GM19372 (cell line): Measurements from ENCODE around the gene AK8.

ENCODE experiments used
- ATAC-seq: cut with Tn5 transposase; IDR thresholded peaks from one replicate; pipeline ENCODE4 v1.9.1; 2021; ENCODE audit warnings: mild to moderate bottlenecking, low read depth, moderate library complexity; ENCODE audit not compliant: unreplicated experiment

Gene AK8

DNA sequence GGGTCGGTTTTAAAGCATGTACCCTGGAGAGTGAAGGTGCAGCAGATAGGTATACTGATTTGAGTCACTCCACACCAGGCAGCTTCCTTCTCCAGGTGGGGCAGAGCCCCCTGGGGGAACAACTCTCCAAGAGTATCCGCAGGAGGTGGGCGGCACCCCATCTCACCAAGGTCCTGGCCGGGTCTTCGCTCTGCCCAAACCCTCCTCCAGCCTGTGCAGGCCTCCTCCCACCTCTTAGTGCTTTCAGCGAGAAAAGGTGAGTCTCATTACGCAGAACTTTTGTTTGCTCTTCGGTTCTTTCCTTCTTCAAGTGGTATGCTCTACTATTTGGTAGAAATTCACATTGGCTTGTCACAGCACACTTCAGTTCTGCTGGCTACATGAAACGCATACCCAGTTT is 14.3 kb upstream of the AK8 start:
- no peak for ATAC-seq

DNA sequence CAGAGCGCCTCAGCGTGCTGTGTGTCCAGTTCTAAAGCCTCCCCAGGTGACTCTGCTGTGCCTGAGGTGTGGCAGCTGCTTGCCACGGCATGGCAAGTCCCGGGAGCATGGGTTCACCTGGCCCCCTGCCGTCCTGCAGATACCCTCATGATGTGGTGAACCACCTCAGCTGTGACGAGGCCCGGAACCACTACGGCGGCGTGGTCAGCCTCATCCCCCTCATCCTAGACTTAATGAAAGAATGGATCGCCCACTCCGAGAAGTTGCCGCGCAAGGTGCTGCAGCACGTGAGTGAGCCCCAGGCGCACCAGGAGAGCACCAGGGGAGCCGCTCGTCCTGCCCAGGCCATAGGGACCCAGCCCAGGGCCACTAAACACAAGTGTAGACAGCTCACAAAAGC is 10.1 kb upstream of the AK8 start:
- ATAC-seq = no peak

DNA sequence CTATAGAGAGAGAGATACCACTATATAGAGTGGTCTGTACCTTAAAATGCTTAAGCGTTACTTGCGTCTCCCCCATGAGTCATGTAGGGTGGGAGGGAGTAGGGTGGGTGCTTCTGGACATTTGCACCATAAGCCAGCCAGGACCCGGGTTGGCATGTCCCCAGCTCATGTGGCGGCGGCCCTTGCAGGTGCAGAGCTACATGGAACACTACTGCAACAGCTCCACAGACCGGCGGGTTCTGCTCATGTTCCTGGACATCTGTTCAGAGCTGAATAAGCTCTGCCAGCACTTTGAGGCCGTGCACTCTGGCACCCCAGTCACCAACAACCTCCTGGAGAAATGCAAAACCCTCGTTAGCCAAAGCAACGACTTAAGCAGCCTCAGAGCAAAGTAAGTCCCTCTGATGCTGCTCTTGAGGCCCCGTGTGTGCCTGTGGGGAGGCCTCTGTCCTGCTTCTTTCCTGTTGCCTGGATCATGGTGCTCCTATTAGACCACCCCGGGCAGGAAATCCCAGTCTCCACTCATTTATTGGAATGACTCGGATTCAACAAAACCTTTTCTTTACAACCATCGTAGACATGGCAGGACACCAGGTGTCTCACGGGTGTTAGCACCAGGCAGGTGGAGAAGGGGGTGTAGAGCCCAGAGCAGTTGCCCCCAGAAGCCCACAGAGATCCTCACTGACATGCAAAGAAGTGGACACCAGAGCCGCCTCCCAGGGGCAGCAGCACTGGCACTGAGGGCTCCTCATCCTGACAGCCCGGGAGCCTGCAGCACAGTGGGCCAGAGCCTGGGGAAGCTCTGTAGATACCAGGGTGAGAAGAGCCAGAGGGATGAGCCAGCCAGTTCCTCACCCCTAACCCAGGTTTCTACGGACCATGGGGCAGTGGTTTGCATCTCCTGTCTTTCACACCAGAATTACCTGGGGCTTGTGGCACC is 9.4 kb upstream of the AK8 start:
- no peak for ATAC-seq

DNA sequence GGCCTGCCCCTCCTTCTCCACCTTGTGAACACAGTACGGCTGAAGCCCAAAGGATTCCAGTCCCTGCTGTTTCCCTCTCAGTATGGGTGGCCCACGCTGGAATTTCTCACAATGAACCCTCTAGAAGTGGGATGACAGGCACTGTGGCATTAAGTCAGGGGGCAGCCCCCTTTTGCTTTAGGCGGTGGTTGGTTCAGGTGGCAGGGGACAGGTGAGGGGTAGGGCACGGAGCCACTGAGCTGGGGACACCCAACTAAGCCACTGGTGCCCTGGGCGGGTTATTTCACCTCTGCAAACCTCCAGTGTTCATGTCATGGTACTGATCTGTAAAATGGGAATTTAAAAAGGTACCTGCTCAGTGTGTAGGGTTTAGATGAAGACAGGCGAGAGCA is 8.2 kb upstream of the AK8 start:
- no peak for ATAC-seq

DNA sequence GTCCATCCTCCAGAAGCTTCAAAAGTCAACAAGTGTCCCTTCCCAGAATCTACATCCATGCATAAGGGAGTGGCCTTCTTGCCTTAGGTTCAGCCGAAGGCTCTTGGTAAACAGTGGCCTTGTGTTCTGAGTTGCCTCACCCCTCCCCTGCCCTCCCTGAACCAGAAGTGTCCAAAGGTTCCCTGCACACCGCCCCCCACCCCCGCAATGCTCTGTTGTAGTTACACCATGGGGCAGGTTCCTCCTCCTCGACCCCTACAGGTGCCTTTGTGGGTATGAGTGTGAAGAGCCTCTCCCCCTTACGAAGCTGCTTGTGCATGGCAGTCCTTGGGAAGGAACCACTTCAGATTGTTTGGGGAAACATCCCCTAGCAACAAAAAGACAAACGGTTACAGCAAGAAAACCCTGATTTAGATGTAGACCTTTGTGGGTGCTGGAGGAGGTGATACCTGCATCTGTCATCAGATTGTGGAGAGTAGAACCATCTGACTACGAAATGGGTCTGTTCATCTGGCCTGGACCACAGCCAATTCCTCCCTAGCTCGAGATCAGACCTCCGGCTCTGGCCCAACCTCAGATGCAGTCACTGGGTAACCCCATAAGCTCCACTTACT is 7.7 kb upstream of the AK8 start:
- ATAC-seq = no peak

DNA sequence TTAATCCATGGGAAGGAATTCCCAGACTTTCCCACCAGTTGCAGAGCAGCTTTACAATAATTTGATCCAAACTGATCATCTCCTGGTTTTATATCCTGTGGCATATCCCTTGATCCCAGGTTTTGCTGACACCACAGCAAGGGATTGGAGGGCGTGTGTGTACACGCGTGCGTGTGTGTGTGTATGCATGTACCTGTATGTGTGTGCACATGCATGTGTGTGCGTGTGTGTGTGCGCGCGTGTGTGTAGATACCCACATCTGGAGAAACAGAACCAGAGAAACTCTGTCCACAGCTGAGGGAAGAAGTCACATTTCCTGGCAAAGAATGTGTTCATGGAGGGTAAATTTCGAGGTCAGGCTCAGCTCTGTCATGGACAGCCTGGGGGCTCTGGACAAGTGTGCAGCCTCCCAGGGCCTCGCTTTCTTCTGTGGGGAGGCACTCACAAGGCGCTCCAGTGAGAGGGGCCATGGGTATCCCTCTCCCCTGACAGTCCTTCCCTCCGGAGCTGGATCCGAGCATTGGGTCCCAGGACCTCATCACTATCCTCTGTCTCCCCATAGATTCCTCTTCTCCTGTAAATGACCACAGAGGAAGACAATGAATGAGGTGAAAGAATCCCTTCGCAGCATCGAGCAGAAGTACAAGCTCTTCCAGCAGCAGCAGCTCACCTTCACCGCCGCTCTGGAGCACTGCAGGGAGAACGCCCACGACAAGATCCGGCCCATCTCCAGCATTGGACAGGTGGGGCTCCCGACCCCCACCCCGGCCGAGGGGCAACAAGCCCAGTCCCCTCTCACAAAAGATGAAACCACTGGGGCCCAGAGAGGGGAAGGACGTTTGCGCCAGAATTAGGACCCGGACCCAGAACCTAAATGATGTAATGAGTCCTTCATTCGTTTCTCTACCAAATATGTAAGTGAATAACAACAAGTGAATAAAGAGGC is 5.5 kb upstream of the AK8 start:
- no peak for ATAC-seq

DNA sequence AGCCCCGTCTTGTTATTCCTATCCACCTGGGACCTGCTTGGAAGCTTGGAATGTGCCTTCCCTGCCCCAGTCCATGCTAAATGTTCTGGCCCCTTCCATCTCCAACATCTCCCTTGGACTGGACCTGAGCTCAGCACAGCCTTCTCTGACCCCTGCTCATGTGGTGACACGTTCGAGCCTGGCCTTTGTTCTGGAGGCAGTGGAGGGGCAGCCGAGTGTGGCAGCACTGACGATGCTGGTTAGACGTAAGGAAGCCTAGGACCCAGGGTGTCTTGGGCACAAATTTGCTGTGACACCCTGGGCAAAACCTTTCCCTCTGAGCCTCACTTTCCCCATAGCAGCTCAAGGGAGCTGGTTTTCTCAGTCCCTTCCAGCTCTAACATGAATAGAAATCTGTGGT is 4.5 kb upstream of the AK8 start:
- ATAC-seq = no peak

DNA sequence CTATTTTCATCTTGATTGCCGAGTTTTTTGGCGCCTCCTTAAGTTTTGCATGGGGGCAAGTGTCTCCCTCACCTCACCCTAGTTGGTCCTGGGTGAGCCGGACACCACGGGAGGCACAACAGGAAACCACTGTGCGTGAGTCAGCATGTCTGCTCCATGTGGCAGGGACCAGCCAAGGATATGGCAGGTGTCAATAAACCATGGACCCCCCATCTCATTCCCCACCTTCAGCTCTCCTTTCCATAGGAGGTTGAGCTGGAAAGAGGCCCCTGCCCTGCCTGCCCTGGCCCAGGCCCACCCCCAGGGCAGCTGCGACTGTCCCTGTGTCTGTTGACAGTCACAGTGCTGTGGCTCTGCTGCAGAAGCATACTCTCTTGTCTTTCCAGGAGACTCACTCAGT is 3.7 kb upstream of the AK8 start:
- no peak for ATAC-seq

DNA sequence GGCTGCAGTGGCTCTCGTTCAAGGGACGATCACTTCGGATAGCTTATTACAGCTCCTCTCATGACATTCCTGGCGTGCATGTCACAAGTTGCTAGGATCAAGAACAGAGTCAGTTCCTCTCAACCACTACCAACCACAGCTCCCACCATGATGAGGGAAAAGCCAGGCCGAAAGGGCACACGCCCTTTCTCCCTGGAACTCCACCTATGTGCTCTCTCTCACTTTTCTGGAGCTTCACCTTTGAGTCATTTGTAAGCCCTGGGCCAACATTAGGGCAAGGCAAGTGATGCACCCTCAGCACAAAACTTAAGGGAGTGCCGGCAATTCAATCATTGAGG is 2.2 kb upstream of the AK8 start:
- no peak for ATAC-seq

DNA sequence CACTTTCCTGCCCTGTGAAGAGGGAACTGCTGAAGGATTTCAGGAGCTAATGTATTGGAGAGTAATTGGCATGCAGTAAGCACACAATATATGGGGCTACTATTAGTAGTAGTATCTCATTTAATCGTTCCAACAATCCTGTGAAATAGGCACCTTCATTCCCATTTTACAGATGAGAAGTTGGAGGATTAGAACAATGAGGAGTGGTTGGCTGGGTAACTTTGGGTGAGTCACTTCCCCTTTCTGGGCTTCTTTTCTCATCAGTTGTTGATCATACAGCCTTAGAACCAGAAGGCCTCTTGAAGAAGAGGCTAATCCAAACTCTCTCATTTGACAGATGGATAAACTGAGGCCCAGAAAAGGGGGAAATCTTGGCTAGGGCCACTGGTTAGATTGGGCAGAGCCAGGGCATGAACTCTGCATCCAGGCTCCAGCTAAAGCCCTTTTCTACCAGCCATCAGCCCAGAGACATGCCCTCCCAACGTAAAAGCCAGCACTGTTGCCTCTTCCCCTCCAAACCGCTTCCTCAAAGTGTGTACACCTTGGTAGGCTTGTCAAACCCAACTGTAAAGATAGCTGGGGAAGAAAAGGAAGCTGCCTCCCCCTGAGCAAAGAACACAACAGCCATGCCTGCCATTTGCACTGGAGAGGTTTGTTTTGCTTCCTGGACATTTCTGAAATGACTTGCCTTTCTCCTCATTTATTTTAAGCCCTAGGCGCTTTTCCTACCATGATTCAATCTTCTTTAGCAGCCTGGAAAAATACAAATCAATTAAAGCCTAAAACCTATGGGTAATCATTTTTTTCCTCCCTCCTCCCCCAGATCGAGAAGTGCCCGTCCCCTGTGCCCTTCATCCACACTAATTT is 1.6 kb upstream of the AK8 start:
- no peak for ATAC-seq

DNA sequence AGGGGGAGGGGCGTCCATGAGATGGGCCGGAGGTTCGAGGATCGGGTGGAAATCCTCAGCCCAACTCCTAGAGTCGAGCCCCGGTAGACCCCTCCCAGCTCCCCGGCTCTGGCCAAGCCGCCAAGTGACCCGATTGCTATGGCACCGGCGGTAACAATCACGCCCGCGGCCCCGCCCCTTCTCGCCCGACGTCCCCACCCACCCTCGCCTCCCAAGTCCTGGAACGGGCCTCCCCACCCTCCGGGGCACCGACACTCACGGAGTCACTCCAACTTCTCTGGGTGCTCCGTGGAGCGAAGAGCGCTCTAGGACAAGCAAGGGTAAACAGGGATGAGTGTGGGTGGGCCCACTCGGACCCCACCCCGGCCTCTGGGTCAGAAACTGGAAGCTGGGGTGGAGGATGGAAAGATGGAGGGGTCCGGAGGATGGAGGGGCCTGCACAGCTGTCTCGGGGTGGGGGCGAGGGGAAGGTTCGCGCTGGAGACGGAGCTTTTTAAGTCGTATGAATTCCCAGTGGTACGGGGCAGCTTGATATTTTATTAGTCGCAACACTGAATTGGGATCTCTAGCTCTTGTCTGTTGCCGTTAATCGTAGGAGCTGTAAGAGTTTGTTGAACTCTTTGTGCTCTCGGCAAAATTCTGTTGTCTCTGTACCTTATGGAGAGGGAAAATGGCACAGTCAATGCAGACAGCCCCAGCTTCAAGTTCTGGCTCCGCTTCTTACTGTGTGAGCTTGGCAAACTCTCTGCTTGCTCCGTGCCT is 792 bp upstream of the AK8 start, which contains the start of gene SPACA9:
SPACA9 (plus strand) TSS at position 204 of the 762 bp plus-strand sequence. CDS start 5,050 bp downstream, outside the sequence.
- ATAC-seq = no peak

DNA sequence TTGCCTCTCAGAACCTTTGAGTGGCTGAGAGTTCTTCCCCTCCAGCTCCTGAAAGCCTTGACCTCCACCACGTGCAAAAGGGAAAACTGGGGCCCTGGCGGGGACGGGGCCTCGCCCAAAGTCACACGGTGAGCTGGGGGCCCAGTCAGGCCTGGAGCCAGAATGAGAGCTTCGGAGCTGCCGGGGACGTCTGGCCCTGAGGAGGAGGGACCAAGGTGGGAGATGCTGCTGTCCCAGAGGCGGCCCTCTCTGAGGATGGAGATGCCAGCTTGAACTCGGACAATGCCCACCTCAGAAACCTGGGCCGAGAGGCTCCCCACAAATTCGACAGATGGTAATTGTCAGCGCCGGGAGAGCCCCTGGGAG is 643 bp downstream of the AK8 start:
- no peak for ATAC-seq

DNA sequence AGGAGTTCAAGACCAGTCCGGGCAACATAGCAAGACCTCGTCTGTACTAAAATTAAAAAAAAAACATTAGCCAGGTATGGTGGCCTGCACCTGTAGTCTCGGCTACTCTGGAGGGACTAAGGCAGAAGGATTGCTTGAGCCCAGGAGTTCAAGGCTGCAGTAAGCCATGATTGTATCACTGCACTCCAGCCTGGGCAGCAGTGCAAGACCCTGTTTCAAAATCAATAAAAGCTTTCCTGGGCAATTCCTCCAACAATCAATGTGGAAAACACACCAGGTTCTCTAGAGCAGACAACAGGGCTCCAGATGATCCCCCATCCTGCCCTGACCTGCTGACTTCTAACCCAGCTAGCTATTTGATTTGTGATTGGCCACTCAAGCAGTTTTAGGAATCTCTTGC is 1.2 kb downstream of the AK8 start:
- no peak for ATAC-seq

DNA sequence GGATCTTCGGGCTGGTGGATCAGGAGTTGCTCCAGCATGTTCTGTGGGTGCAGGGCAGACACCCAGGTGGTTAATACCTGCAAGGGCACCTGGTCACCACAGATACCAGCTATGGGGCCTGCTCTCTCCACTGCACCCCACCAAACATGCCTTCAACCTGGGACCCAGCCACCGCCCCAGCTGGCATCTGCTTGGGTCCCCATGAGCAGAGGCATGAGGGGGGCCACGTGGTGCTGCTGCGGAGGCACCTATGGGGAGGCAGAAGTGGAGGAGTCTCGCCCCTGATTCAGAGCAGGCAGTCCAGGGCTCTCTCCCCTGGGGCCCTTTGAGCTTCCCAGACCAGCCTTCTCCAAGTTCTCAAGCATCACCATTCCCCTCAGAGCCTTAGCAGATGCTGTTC is 2.9 kb downstream of the AK8 start:
- no peak for ATAC-seq

DNA sequence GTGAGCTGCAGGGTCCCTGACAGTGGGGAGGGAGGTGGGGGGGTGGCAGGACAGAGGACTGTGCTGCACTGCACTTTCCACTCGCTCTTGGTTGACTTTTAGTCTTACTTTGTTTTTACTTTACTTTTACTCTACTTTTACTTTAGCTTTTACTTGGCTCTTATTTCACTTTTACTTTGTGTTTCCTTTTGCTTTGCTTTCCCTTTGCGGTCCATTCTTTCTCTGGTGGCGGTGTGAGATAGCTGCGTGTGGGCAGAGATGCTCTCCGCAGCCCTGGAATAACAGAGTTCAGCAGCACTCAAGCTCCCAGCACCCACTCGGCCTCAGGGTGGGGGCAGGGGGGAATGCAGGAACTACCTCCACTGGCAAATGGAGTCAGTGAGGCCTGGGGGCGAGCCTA is 4.7 kb downstream of the AK8 start:
- ATAC-seq = no peak

DNA sequence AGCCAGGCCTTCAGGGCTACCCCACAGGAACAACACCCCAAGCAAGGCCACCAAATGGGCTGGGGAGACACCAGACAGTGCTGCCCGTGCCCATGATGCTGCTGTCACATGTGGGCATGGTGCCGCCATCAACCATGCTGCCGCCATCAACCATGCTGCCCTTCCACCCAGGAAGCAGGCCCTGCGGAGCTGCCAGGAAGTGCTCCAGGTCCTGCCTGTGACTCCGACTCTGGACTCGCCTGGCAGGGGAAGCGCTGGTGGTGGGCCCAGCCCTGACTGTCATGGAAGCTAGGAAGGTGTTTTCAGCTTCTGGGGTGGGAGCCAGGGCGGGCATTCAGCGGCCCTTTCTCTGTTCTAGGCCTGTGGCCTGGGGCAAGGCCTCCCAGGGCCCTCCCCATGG is 8.8 kb downstream of the AK8 start:
- no peak for ATAC-seq

DNA sequence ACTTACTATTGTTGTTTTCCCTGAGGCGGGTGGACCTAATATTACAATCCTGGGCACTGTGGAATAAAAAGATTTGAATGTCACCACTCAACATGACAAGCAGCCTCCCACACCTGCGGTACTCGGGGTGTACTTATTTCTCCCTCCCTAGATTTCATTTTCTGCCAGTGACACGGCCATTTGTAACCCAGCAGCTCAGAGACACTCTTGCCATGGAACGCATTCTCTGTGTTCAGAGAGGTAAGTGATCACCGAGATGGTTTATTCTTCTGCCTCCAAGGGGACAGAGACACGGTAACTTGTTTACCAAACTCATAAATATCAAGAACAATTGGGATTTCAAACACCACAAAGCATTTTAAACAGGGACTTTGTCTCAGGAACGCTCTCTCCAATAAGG is 11.2 kb downstream of the AK8 start:
- ATAC-seq = no peak

DNA sequence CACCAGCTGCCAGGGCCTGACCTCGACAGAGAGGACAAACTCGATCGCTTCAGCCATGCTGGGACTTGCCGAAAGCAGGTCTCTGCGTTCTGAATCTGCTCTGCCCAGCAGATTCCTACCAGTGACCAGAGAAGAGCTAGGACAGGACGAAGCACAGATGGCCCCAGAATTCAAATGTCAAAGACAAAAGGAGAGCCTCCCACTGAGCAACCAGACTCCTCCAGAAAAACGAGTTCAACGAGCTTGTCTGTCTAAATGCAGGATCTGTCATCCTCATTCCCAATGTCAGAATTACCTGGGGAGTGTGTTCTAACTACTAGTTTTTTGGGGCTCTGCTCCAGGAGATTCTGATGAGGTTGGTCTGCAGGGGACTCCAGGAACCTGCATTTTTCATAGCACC is 13.4 kb downstream of the AK8 start:
- ATAC-seq = no peak

DNA sequence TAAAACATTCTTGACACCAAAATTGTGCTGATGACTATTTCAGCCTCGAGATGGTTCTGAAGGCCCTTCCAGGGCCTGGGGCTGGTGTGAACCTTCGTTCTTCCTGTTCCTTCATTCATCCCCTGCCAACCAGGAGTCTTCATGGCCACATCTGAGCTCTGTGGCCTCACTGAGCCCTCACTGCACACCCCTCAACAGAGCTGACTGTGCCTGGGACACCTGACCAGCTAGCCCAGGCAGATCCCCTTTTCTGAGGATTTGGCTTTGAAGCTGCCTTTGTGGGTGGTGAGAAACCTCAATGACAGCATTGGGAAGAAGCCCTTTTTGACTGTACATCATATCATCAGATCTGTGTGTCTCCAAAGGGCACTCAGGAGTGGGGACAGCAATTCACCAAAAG is 13.8 kb downstream of the AK8 start:
- ATAC-seq = no peak

DNA sequence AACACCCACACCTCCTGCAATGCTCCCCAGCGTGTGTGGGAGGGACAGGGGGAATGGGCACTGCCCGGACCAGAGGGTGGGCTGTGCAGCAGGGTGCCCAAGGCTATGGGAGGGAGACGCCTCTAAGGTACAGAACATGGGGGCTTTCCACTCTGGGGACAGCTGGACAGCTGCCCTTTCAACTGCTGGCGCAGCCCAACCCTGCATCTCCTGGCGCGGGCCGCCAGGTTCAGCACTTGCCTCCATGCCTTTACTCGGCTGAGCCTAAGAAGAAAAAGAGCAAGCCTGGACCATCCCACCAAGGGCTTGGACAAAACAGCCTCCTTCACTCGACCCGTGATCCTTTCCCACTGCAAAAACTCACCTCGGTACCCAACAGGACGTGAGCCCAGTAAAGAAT is 15.0 kb downstream of the AK8 start:
- ATAC-seq = no peak
